CD4-positive, alpha-beta T cell treated with Interleukin-2 at 100 ng/mL for 4 hours (primary cell): Measurements from ENCODE around the gene QDPR.

Experiments used
- DNase-seq: peaks from one replicate; pipeline ENCODE4 v3.0.0-alpha.2; 2020; ENCODE audit warnings: low spot score

QDPR gene

DNA sequence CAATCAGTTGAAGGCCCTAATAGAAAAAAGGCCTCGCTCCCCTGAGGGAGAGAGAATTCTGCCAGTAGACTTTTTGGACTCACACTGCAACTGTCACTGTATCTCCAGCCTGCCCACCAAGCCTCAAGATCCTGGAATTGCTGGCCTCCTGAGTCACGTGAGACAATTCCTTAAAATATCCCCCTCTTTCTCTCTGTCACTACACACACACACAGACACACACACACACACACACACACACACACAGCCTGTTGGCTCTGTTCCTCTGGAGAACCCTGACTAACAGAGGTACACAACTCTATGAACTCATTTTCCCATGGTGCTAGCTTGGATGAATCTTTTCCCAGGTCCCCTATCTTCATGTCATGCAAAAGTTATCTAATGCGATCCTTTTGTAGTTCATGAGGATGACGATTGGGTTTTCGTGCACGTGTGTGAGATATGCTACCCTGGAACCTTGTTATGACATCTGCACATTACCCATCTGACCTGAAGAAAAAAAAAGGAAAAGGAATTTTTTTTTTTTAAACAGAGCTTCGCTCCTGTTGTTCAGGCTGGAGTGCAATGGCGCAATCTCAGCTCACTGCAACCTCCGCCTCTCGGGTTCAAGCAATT lies 16.8 kb upstream of the QDPR start:
- no peak for DNase-seq

DNA sequence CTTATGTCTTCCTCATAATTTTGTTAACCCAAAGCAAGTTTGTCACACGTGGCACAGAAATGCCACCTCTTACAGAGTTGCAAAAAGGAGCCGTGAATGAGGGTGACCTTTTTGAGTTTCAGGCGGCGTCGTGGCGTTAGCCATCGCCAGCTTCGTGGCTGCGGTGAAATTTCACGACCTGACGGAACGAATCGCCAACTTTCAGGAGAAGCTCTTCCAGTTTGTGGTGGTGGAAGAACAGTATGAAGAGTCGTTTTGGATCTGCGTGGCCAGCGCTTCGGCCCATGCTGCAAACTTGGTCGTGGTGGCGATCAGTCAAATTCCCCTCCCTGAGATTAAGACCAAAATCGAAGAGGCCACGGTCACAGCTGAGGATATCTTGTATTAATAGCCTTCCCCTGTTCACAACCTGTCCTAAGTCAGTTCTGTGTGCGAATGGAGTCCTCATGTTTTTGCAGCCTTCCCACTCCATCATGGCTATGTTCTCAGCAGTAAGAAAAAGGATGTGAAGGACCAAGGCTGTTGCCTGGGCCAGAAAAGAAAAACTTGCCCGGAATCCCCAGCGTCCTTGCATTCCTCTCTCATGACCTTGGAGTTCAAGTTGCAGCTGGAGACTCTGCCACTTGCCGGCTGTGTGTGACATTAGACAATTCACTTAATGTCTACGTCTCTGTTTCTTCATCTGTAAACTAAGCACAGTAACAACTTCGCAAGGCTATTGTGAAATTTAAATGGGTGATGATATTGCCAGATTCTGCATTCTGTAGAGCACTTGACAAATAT lies 15.0 kb upstream of the QDPR start:
- DNase-seq: no peak

- no peak for DNase-seq
These were observed 11.8 kb upstream of the QDPR start for GRCh38 chr4:17523662-17524061.

DNA sequence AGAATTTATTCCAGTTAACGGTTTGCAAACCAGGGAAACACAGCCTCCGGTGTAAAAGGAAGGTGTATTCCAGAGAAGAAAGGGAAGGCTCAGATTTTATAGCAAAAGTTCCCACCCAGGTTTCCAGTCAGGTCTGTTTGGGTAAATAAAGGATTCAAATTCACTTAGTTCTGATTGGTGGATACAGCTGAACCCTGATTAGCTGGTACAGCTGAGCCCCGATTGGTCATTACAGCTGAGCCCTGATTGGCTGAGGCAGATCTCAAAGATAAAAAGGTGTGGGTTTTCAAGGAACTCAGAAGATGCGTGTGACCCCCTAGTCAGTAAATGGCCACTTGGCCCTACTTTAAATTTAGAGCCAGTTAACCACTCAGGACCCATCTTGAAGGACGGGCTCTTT lies 9.7 kb upstream of the QDPR start:
- DNase-seq: no peak

GRCh38 chr4:17517664-17518063 lies 5.8 kb upstream of the QDPR start:
- DNase-seq: no peak

DNA sequence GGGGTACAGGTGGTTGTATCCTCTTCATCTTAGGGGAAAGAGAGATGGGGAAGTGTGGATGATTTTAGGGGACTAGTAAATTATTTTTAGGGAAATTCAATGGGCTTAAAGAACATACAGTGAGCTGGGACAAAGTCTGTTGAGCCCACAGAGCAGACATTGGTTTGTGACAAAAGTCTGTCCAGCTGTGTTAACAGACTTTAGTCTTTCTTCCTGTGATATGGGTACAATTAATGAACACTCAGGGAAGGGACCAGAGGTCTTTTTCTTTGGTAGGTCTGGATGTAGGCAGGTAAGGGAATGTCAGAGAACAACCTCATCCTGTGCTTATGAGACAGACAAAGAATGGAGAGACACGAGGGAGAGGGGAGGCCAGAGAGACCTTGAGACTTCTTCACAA lies 5.1 kb upstream of the QDPR start:
- no peak for DNase-seq

DNA sequence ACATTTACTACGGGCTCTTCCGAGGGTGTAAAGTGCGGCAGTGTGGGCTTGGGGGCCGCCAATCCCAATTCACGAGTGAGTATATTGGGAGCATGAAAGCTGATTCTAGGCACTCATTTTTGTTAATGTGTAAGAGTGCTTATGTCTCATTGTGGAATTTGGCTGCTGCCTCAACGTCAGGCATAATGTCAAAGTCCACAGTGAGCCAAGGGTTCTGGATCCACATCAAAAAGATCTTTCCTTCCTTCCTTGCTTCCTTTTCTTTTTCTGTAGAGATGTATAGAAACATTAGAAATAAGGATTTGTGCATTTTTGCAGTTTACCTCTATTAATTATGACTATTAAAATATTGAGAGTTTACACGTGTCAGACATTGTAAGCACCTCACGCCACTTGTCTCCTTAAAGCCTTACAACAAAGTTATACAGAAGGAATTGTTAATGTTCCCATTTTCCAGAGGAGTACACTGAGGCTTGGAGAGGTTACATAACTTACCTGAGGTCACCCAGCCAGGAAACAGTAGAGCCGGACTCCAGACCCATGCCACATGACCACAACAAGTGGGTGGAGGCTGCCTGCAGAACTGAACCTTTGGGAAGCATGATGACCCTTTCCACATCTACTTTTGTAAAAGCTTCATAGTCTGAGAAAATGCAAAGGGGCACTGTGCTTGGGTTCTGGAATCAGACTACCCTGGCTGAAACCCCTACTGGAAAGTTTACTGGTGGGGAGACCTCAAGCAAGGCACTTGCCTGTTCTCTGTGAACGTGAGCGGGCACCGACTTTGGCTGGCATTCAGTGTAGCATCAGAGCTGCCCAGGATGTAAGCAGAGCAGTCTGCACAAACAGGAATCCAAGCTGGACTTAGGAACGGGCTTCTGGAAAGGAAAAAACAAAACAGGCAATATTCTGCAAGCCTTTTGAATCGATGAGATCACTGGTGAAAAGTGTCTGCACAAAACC lies 3.8 kb upstream of the QDPR start:
- no peak for DNase-seq

GRCh38 chr4:17514865-17515264 lies 3.0 kb upstream of the QDPR start, which contains the start of gene CLRN2:
Gene CLRN2 (plus strand): TSS chr4:17515165. CDS start chr4:17515267, 102 bp downstream.
- no peak for DNase-seq

- no peak for DNase-seq
These were observed 1.2 kb upstream of the QDPR start for GRCh38 chr4:17512973-17513665.

DNA sequence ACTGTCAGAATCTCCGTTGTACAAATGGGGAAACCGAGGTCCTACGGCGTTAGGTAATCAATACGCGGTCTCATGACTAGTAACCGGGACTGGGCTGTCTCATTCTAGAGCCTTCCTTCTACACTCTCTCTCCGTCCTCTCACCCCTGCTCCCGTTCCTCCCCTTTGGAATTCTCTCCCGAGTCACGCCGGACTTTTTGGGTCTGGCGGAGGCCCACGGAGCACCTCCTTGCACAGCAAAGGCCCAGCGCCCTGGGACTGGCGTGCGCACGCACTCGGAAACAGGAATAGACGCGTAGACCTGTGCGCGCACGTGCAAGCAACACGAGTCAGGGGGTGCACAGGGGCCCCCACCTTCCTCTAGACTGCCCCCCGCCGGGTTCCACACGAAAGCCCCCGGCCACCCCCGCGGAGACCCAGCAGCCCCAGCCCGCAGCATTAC lies 361 bp downstream of the QDPR start:
- DNase-seq: no peak

- DNase-seq: no peak
These were observed 839 bp downstream of the QDPR start for GRCh38 chr4:17511051-17511450.

- DNase-seq: no peak
These were observed 1.3 kb downstream of the QDPR start for GRCh38 chr4:17510582-17510981.

- no peak for DNase-seq
These were observed 7.8 kb downstream of the QDPR start for GRCh38 chr4:17504081-17504480.

DNA sequence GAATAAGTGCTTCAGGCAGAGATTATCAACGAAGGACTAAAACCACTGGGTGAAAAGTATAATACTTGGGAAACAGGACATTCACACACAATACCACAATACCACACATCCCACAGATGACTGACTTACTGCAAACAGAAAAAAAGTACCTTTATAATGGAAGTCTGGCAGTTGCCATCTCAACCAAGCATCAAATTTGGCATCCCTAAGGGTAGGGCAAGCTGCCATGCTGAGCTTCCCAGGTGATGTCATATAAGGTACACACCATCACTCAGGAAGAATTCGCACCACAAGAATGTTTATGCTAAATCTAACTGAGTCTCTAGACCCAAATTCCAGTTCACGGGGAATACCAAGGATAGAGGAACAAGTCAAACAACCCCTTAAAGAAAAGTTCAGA lies 9.1 kb downstream of the QDPR start:
- DNase-seq: no peak

DNA sequence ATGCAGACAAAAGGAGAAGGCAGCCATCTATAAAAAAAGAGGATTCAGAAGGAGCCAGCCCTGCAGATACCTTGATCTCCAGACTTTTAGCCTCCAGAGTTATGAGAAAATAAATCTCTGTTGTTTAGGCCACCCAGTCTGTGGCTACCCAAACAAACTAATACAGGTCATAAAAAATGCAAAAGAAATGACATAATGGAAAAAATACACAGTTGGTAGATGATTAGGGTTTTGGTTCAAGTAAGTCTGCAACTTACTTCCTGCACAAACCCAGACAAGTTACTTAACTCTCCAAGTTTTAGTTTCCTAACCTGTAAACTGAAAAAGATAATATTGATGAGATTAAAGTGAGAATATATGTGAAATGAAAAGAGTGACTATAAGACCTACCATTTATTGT lies 11.3 kb downstream of the QDPR start:
- no peak for DNase-seq

DNA sequence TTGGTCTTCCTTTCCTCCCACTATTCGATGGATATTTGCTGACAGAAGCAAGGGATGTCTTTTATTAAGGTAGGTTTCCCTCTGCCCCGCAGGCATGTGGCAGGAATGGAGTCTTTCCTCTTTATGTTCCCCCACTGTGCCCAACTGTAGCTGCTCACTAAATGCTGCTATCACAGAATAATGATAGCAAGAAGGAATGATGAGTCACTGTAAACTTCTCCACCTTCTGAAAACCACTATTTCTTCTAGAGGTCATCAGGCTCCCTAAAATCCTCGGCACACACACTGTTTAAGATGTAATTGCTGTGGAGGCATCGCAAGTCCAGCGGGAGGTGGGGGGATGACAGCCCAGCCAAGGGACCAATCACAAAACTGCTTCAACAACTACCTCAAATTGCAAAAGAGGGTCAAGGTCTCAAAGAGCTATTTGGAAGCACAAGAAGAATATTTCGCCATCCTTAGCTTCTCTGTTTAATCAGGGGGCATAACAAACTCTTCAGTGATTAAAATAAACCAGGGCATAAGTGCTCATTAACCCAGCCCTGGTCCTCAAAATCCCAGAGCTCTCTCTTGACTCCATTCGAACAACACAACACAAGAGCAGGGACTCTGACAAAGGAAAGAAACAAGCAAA lies 13.9 kb downstream of the QDPR start:
- DNase-seq: no peak

GRCh38 chr4:17494258-17495190 lies 17.4 kb downstream of the QDPR start:
- no peak for DNase-seq

DNA sequence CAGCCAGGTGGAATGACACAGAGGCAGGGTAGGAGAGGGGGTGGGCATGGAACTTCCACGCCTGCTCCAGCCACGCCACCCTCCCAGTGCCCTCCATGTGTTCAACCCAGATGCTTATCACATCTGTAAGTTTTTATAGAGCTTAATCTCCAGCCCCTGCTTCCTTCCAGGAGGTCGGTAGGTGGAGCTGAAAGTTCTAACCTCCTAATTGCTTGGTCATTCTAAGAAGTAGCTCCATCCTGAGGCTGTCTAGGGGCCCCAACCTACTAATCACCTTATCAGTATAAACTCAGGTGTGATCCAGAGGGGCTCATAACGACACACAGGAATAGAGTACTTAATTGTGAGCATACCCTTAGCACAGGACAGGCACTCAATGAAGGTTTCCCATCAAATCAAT lies 18.3 kb downstream of the QDPR start:
- DNase-seq: no peak

- no peak for DNase-seq
These were observed 19.0 kb downstream of the QDPR start for GRCh38 chr4:17492876-17493275.

GRCh38 chr4:17492058-17492741 lies 19.7 kb downstream of the QDPR start:
- no peak for DNase-seq
